GM12874 (cell line): ENCODE results near the gene DLL3.

Experiments used
- TF ChIP-seq, protein P1 (sequence below): IDR thresholded peaks from 2 replicates; pipeline ENCODE4 v1.5.1; 2011; ENCODE audit warnings: low read depth, mild to moderate bottlenecking, control low read depth, low read length, moderate library complexity; ENCODE audit not compliant: insufficient read depth

DLL3 gene, protein sequence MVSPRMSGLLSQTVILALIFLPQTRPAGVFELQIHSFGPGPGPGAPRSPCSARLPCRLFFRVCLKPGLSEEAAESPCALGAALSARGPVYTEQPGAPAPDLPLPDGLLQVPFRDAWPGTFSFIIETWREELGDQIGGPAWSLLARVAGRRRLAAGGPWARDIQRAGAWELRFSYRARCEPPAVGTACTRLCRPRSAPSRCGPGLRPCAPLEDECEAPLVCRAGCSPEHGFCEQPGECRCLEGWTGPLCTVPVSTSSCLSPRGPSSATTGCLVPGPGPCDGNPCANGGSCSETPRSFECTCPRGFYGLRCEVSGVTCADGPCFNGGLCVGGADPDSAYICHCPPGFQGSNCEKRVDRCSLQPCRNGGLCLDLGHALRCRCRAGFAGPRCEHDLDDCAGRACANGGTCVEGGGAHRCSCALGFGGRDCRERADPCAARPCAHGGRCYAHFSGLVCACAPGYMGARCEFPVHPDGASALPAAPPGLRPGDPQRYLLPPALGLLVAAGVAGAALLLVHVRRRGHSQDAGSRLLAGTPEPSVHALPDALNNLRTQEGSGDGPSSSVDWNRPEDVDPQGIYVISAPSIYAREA

DNA sequence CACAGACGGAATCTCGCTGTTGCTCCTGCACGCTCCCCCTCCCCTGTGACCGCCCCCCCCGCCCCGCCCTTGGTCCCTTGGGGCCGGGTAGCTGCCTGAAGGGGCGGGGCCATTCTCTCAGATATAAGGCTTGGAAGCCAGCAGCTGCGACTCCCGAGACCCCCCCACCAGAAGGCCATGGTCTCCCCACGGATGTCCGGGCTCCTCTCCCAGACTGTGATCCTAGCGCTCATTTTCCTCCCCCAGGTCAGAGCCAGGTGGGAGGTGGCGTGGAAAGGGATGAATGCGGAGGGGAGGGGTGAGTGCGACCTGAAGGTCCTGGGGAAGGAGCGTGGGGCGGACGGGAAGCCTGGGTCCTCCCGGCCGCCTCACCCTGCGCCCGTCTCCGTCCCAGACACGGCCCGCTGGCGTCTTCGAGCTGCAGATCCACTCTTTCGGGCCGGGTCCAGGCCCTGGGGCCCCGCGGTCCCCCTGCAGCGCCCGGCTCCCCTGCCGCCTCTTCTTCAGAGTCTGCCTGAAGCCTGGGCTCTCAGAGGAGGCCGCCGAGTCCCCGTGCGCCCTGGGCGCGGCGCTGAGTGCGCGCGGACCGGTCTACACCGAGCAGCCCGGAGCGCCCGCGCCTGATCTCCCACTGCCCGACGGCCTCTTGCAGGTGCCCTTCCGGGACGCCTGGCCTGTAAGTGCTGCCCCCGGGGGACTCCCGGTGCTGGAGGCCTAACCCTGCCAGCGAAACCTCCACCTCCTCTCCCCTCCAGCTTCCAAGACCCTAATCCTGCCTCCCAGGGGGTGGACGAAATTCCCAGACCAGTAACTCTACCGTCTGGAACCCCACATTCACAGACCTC is at the start of gene DLL3:
TSS of gene DLL3 (plus strand) at position 150 of the 845 bp plus-strand sequence. CDS start at position 178, 28 bp downstream.
- TF ChIP-seq, protein P1, sequence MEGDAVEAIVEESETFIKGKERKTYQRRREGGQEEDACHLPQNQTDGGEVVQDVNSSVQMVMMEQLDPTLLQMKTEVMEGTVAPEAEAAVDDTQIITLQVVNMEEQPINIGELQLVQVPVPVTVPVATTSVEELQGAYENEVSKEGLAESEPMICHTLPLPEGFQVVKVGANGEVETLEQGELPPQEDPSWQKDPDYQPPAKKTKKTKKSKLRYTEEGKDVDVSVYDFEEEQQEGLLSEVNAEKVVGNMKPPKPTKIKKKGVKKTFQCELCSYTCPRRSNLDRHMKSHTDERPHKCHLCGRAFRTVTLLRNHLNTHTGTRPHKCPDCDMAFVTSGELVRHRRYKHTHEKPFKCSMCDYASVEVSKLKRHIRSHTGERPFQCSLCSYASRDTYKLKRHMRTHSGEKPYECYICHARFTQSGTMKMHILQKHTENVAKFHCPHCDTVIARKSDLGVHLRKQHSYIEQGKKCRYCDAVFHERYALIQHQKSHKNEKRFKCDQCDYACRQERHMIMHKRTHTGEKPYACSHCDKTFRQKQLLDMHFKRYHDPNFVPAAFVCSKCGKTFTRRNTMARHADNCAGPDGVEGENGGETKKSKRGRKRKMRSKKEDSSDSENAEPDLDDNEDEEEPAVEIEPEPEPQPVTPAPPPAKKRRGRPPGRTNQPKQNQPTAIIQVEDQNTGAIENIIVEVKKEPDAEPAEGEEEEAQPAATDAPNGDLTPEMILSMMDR: no peak

DNA sequence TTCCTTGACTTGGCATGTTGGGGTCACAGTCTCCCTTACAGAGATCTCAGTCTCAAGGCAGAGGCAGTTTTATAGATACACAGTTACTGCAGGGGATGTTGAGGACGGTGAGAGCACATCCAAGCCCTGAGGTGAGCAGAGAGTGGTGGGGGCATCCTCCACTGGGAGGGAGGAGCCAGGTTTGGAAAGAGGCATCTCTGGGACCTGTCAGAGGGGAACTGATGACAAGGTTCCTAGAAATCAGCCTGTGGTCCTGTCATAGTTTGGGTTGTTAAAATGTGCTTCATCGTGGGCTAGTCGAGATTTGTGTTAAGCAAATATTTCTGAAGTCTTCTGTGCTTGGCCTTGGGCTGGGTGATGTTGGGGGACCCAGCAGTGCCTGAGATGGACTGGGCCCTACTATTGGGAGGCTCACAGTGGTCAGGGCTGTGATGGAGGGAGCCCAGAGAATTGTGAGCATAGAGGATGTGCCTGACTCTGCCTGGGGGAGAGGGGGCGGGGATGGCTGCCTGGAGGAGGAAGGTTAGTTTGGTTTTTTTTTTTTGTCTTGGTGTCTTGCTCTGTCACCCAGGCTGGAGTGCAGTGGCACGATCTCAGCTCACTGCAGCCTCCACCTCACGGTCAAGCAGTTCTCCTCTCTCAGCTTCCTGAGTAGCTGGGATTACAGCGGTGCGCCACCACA is 49.5 kb upstream of the DLL3 start:
- TF ChIP-seq, protein P1: no peak

DNA sequence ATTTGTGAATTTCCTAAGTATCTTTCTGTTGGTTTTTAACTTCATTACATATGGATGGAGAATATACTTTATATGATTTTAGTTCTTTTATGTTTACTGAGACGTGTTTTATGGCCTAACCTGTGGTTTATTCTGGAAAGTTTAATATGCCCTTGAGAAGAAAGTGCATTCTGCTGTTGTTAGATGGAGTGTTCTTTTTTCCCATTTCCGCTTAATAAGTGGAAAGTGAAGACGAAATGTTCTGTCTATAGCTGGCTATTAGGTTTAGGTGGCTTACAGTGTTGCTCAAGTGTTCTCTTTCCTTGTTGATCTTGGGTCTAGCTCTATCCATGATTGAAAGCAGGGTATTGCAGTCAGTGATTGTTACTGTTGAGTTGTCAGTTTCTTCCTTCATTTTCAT is 35.3 kb upstream of the DLL3 start:
- TF ChIP-seq, protein P1: no peak

DNA sequence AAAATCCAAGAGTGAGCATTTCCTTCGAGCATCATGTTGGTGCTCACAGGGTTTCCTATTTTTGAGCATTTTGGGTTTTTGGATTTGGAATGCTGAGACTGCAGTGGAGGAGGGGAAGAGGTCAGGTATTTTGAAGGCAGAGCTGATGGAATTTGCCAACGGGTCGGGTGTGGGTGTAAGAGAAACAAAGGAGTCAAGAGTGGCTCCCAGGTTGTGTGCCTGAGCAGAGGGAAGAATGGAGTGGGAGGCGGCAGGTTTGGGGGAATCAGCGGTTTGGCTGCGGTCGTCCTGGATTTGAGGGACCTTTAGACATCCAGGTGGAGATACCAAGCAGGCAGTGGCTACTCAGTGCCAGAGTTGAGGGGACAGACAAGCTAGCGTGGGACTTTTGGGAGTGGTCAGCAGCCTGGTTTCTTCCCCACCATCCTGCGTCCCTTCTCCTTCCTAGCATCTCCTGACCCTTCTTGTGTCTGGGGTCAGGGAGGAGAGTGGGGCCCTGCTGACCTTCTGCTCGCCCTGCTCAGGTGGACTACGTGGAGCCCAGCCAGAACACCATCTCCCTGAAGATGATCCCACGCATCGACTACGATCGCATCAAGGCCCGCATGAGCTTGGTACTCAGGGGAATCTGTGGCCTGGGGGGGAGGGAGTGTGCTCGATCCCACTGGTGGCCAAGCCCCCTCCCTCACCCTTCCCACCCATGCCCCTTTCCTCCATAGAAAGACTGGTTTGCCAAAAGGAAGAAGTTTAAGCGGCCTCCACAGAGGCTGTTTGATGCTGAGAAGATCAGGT is 32.6 kb upstream of the DLL3 start:
- TF ChIP-seq, protein P1: no peak

DNA sequence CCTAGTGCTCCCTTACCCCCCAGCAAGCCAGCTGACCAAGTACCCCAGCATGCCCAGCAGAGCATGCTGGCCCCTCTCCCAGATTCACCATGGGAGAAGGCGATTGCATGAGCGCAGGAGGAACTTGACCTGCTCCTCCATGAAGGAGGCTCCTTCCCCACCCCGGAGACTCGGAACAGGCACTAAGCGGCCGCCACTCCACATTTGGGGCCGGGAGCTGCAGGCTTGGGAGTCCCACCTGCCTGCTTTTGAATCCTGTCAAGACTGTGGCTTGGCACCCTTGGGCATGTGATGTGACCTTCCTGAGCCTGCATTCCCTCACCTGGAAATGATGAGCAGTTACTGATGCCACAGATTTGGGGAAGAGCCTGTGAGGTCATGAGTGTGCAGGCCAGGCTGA is 30.8 kb upstream of the DLL3 start:
- TF ChIP-seq, protein P1: no peak

DNA sequence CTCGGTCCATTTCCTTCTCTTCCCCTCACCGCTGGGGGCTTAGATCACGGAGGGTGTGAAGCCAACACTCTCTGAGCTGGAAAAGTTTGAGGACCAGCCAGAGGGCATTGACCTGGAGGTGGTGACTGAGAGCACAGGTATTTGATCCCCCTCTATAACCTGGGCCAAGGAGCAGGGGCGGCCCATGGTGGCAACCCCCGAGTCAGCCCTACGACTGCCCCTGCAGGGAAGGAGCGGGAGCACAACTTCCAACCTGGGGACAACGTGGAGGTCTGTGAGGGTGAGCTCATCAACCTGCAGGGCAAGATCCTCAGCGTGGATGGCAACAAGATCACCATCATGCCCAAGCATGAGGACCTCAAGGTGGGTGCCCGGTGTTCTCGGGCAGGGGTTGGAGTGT is 29.7 kb upstream of the DLL3 start:
- TF ChIP-seq, protein P1: no peak
